ENCODE results near the gene SCYGR3.

- no peak for TF ChIP-seq FOXM1 (IDR thresholded peaks at IDR 0.05; ENCODE audit: borderline replicate concordance)
- TF ChIP-seq BHLHE40 (IDR thresholded peaks at IDR 0.05; ENCODE audit: borderline replicate concordance), result no peak
- TF ChIP-seq HDGF (IDR thresholded peaks at IDR 0.05; ENCODE audit: borderline replicate concordance), result no peak
- no peak for TF ChIP-seq LEF1 (IDR thresholded peaks at IDR 0.05; ENCODE audit: borderline replicate concordance)
- TF ChIP-seq FOXK2 (IDR thresholded peaks at IDR 0.05), result no peak
Observed at GRCh38 chr2:227615906-227616305, 1.3 kb upstream of the SCYGR3 start.
